Gastrocnemius medialis (tissue), 4 donors: ENCODE data around the gene RYR1. TPM values are rescaled to one million over a fixed set of nuclear protein-coding genes. Genes with fewer than 3 reads are reported as not detected.
"Not testable (repeated sequence)": the region's sequence is repeated elsewhere in the genome, so short reads cannot be mapped to it uniquely, and the experiment has no call there.

ENCODE experiments used
- ATAC-seq, 2 donors: fragments of 150-250 bp; one replicate each; pipeline ENCODE4 v1.9.1; 2016
- DNase-seq, 2 donors: peaks; one replicate each; pipeline ENCODE4 v3.0.0-alpha.2; 2019
- H3K27ac ChIP-seq, 4 donors: fragments of 200-600 bp; sonication (generic); 1 replicate in 1 of 4; 2 replicates in 3 of 4; pipeline ENCODE4 v1.5.1; 2016 to 2018; ENCODE audit warnings: mild to moderate bottlenecking in 2 of 4, moderate library complexity in 1 of 4
- H3K27me3 ChIP-seq, 3 donors: fragments of 200-600 bp; sonication (generic) in 2 of 3; 1 replicate in 1 of 3; 2 replicates in 2 of 3; pipeline versions ENCODE4 v1.5.1 to v1.6.0; 2016 to 2019; ENCODE audit warnings: mild to moderate bottlenecking in 1 of 3, moderate library complexity in 1 of 3
- H3K36me3 ChIP-seq, 2 donors: fragments of 200-600 bp; sonication (generic) in 1 of 2; one replicate each; pipeline ENCODE4 v1.5.1; 2017 to 2018
- H3K4me1 ChIP-seq, 2 donors: fragments of 200-600 bp; sonication (generic) in 1 of 2; one replicate each; pipeline ENCODE4 v1.5.1; 2016 to 2017; ENCODE audit warnings: mild to moderate bottlenecking in 2 of 2
- H3K4me3 ChIP-seq, 4 donors: fragments of 200-600 bp; sonication (generic) in 3 of 4; 1 replicate in 1 of 4; 2 replicates in 3 of 4; pipeline ENCODE4 v1.5.1; 2016 to 2019; ENCODE audit warnings: mild to moderate bottlenecking in 2 of 4
- H3K9me3 ChIP-seq, 3 donors: fragments of 200-600 bp; sonication (generic) in 2 of 3; 1 replicate in 1 of 3; 2 replicates in 2 of 3; pipeline ENCODE4 v1.5.1; 2016 to 2019
- POLR2A ChIP-seq, 2 donors: fragments of 450-650 bp; IDR thresholded peaks; one replicate each; pipeline ENCODE4 v1.6.1; 2017; ENCODE audit warnings: antibody characterized with exemption in 2 of 2, mild to moderate bottlenecking in 2 of 2, moderate library complexity in 2 of 2
- in situ Hi-C, 4 donors: fragments of 200-750 bp; cut with MboI; loops; one replicate each; pipeline versions ENCODE4 v1.15.0 to v1.8.0; 2017; ENCODE audit warnings: low sequenced_read_pairs in 4 of 4
- intact Hi-C: fragments of 100-400 bp; cut with DNase I; formaldehyde crosslinking; loops from one replicate; pipeline ENCODE4 v1.15.1; 2023; ENCODE audit warnings: low total_unique reads
- total RNA-seq, 4 donors: library from RNA; depleted of rRNA; stranded (reverse); fragments of >200 nt; gene quantifications; one replicate each; pipeline versions ENCODE4 v1.1.0 to v1.2.3, GENCODE V29; 2016
- TF ChIP-seq, protein P1 (sequence below), 5 experiments: fragments of 450-650 bp in 3 of 5; fragments of 200-600 bp in 2 of 5; sonication (generic) in 2 of 5; IDR thresholded peaks in 4 of 5; conservative IDR thresholded peaks in 1 of 5; 1 replicate in 4 of 5; 2 replicates in 1 of 5; pipeline ENCODE4 v1.5.1; 2016 to 2019; ENCODE audit warnings: antibody characterized with exemption in 5 of 5, mild to moderate bottlenecking in 3 of 5, moderate library complexity in 3 of 5

The RYR1 gene
- total RNA-seq, 4 donors from 2014 or later: 607 to 831 (median 724) TPM

DNA sequence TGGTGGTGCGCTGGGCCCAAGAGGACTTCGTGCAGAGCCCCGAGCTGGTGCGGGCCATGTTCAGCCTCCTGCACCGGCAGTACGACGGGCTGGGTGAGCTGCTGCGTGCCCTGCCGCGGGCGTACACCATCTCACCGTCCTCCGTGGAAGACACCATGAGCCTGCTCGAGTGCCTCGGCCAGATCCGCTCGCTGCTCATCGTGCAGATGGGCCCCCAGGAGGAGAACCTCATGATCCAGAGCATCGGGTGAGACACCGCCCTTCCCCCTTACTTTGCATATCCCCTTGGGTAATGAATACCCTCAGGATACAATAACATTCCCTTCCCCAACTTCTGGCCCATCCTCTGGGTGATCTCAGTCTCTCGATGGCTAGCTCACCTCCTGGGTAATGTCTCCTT is 60.9 kb downstream of the RYR1 start:
- no peak for ATAC-seq
- no peak overlapping the region for H3K27ac ChIP-seq
- no peak for TF ChIP-seq POLR2A (IDR thresholded peaks at IDR 0.05)
- TF ChIP-seq, protein P1, sequence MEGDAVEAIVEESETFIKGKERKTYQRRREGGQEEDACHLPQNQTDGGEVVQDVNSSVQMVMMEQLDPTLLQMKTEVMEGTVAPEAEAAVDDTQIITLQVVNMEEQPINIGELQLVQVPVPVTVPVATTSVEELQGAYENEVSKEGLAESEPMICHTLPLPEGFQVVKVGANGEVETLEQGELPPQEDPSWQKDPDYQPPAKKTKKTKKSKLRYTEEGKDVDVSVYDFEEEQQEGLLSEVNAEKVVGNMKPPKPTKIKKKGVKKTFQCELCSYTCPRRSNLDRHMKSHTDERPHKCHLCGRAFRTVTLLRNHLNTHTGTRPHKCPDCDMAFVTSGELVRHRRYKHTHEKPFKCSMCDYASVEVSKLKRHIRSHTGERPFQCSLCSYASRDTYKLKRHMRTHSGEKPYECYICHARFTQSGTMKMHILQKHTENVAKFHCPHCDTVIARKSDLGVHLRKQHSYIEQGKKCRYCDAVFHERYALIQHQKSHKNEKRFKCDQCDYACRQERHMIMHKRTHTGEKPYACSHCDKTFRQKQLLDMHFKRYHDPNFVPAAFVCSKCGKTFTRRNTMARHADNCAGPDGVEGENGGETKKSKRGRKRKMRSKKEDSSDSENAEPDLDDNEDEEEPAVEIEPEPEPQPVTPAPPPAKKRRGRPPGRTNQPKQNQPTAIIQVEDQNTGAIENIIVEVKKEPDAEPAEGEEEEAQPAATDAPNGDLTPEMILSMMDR (IDR thresholded peaks at IDR 0.05 in 4 of 5, conservative IDR thresholded peaks at IDR 0.05 in 1 of 5): no peak
- no peaks in the 10 kb centered on the region for H3K27me3 ChIP-seq
- H3K4me3 ChIP-seq: no peak overlapping the region
- no peaks in the 10 kb centered on the region for H3K4me1 ChIP-seq
- DNase-seq: no peak
- no peaks in the 10 kb centered on the region for H3K9me3 ChIP-seq
- H3K36me3 ChIP-seq: peaks cover 4 to 100% of the 10 kb centered on the region in 2 donors
- in situ Hi-C loops: no loop called here
- intact Hi-C loops: no loop called here

DNA sequence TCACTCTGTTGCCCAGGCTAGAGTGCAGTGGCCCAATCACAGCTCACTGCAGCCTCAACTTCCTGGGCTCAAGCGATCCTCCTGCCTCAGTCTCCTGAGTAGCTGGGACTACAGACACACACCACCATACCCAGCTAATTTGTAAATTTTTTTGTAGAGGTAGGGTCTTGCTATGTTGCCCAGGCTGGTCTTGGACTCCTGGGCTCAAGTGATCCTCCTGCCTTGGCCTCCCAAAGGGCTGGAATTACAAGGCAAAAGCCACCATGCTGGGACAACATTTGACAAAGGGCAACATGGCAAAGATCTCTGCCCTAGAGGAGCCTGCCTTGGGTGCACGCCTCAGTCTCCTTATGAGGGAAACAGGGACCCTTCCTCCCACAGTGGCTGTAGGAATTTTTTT is 61.9 kb downstream of the RYR1 start:
- in situ Hi-C loops, intact Hi-C loops, ATAC-seq, H3K27me3 ChIP-seq, H3K4me3 ChIP-seq, H3K4me1 ChIP-seq, DNase-seq, H3K9me3 ChIP-seq: not testable (repeated sequence)
- Histone ChIP-seq H3K36me3 (peaks cover 4 to 100% of the 10 kb centered on the region in 2 donors), H3K27ac (peak overlapping the region in 1 of 4 donors; percentile 22)

DNA sequence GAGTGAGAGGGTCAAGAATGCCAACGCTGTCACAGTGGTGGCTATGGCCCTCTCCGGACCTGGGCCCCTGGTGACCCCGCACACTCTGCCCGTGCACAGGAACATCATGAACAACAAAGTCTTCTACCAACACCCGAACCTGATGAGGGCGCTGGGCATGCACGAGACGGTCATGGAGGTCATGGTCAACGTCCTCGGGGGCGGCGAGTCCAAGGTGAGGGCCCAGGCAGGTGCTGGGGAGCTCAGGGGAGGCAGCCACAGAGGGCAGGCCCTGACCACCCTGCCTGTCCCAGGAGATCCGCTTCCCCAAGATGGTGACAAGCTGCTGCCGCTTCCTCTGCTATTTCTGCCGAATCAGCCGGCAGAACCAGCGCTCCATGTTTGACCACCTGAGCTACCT is 62.6 kb downstream of the RYR1 start:
- no peak for ATAC-seq
- Histone ChIP-seq H3K36me3 (peaks cover 4 to 100% of the 10 kb centered on the region in 2 donors), H3K4me3 (no peak overlapping the region), H3K4me1 (no peaks in the 10 kb centered on the region), H3K27ac (peak overlapping the region in 1 of 4 donors; percentile 13), H3K9me3 (no peaks in the 10 kb centered on the region), H3K27me3 (no peaks in the 10 kb centered on the region)
- intact Hi-C loops: loop anchor here (2.0 kb wide), 1 partner anchor 63 kb away; no protein-coding TSS in a partner anchor
- no peak for DNase-seq
- in situ Hi-C loops: no loop called here
- TF ChIP-seq POLR2A (IDR thresholded peaks at IDR 0.05): no peak
- TF ChIP-seq, protein P1 (IDR thresholded peaks at IDR 0.05 in 4 of 5, conservative IDR thresholded peaks at IDR 0.05 in 1 of 5): no peak

DNA sequence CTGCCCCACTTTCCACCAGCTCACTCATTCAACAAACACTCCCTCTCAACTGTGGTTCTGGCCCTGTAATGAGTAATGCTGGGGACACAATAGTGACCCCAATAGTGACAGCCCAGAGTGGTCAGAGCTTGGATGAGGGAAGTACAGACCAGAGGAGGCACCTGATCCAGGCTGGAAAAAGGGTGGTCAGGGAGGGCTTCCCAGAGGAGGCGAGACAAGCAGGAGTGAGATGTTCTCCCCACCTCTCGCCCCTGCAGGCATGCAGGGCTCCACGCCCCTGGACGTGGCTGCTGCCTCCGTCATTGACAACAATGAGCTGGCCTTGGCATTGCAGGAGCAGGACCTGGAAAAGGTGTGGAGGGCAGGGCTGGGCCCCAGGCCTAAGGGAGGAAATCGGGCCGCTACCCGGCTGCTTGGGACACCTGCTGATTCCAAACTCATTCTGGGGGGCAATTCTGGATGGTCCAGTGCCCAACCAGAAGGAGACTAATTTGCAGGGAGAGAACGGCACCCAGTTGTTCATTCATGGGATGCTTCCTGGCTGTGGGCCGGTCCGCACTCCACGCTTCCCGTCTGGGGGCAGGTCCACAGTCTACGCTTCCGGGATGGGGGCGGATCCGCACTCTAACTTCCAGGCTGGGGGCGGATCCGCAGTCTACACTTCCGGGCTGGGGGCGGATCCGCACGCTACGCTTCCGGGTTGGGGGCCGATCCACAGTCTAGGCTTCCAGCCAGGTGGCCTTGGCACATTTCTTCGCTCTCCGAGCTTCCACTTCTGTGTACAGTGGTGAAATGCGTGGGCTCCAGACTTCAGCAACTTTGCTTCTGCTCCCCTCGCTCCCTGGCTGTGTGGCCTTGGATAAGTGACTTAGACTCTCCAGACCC is 63.4 kb downstream of the RYR1 start:
- in situ Hi-C loops (no loop called here), intact Hi-C loops (loop anchor here (2.0 kb wide), 1 partner anchor 62 kb away; no protein-coding TSS in a partner anchor)
- no peaks in the 10 kb centered on the region for H3K4me1 ChIP-seq
- H3K27me3 ChIP-seq: no peaks in the 10 kb centered on the region
- no peak for TF ChIP-seq POLR2A (IDR thresholded peaks at IDR 0.05)
- TF ChIP-seq, protein P1 (IDR thresholded peaks at IDR 0.05 in 4 of 5, conservative IDR thresholded peaks at IDR 0.05 in 1 of 5): no peak
- no peak for ATAC-seq
- DNase-seq: no peak
- no peak overlapping the region for H3K4me3 ChIP-seq
- H3K27ac ChIP-seq: peak overlapping the region in 1 of 4 donors; percentile 39
- H3K36me3 ChIP-seq: peaks cover 4 to 100% of the 10 kb centered on the region in 2 donors
- no peaks in the 10 kb centered on the region for H3K9me3 ChIP-seq

DNA sequence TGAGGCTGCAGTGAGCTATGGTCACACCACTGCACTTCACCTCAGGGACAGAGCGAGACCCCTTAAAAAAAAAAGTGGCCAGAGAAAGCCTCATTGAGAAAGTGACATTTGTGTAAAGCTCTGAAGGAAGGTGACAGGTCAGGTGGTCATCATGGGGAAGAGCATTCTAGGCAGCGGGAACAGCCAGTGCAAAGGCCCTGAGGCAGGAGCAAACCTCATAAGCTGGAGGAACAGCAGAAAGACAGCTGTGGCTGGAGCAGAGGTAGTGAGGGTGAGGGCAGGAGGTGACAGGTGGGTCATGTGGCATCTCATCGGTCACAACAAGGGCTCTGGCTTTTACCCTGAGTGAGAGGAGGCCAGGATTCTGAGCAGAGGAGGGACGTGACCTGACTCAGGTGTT is 64.4 kb downstream of the RYR1 start:
- DNase-seq (no peak), ATAC-seq (no peak)
- peaks cover 0 to 99% of the 10 kb centered on the region in 2 donors for H3K36me3 ChIP-seq
- no peak overlapping the region for H3K4me3 ChIP-seq
- H3K27ac ChIP-seq: peak overlapping the region in 1 of 4 donors; percentile 39
- H3K27me3 ChIP-seq: no peaks in the 10 kb centered on the region
- in situ Hi-C loops: no loop called here
- H3K4me1 ChIP-seq: no peaks in the 10 kb centered on the region
- no peaks in the 10 kb centered on the region for H3K9me3 ChIP-seq
- intact Hi-C loops: loop anchor here (2.0 kb wide), 1 partner anchor 61 kb away; no protein-coding TSS in a partner anchor
- no peak for TF ChIP-seq POLR2A (IDR thresholded peaks at IDR 0.05)
- TF ChIP-seq, protein P1 (IDR thresholded peaks at IDR 0.05 in 4 of 5, conservative IDR thresholded peaks at IDR 0.05 in 1 of 5): no peak
